ENCODE data around the gene TRAPPC10.

TRAPPC10 gene

DNA sequence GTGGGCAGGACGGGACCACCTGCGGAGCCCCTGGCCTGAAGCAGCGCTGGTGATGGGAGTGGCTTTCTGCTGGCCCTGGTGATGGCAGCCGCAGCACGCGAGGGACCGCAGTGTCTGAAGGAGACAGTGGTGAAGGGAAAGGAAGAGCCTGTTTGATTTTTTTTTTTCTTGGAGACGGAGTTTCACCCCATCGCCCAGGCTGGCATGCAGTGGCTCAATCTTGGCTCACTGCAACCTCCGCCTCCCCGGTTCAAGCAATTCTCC is 40.2 kb upstream of the TRAPPC10 start:
- Histone ChIP-seq H3K36me3 (replicated peaks; ENCODE audit: low read depth, low read length) (peaks cover 15% of the 10 kb centered on the region), H3K27me3 (ENCODE audit: low read depth, low read length) (no peaks in the 10 kb centered on the region), H3K4me2 (ENCODE audit: low read length) (no peak overlapping the region), H4K20me1 (ENCODE audit: insufficient read depth, low read length) (no peaks in the 10 kb centered on the region), H3K4me3 (ENCODE audit: low read length) (no peak overlapping the region), H3K4me1 (ENCODE audit: low read length) (peaks cover 6% of the 10 kb centered on the region; the same call in 1 of the 2 replicates), H3K27ac (ENCODE audit: low read length) (no peak overlapping the region), H3K79me2 (ENCODE audit: low read length) (no peaks in the 10 kb centered on the region), H2AFZ (ENCODE audit: low read depth, low read length) (no peak overlapping the region), H3K9me3 (ENCODE audit: insufficient read depth, low read length) (no peaks in the 10 kb centered on the region), H3K9ac (ENCODE audit: low read length) (no peak overlapping the region)
- TF ChIP-seq, protein P1, sequence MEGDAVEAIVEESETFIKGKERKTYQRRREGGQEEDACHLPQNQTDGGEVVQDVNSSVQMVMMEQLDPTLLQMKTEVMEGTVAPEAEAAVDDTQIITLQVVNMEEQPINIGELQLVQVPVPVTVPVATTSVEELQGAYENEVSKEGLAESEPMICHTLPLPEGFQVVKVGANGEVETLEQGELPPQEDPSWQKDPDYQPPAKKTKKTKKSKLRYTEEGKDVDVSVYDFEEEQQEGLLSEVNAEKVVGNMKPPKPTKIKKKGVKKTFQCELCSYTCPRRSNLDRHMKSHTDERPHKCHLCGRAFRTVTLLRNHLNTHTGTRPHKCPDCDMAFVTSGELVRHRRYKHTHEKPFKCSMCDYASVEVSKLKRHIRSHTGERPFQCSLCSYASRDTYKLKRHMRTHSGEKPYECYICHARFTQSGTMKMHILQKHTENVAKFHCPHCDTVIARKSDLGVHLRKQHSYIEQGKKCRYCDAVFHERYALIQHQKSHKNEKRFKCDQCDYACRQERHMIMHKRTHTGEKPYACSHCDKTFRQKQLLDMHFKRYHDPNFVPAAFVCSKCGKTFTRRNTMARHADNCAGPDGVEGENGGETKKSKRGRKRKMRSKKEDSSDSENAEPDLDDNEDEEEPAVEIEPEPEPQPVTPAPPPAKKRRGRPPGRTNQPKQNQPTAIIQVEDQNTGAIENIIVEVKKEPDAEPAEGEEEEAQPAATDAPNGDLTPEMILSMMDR (IDR thresholded peaks at IDR 0.05; ENCODE audit: low read depth, low read length), result no peak
- no peak for TF ChIP-seq EZH2phosphoT487 (IDR thresholded peaks at IDR 0.05; ENCODE audit: low read depth)

DNA sequence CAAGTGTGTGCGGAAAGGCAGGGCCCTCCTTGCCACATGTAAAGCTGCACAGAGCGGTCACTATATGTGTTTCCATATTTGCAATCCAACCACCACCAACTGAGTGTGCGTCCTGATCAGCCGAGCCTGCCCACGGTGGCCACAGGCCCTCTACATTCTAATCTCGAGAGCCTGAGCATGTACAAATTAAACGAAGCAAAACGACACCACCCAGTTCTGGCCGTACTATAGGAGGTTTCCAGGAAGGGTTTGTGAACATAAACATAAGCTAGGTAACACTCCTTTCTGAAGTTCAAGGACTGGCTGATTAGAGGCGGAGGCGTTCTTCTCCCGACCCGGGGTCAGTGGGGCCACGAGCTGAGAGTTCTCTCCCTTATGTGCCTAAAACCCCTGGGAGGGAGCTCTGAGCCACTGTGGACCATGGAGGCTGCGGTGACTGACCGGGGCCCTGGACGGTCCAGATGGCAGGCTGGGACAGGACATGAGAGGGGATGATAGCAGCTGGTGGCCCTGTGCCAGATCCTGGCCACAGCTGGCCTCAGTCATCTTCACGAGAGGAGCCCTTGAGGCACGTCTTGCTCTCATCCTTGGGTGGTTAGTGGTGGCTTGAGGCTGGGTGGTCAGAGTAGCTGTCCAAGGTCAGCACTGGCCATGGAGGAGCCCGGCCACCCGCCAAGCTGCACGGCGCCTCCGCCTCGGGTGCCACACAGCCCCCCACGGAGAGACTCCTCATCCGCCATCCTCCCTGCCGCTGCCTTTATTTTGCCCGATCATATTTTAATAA is 39.1 kb upstream of the TRAPPC10 start:
- H3K9ac ChIP-seq (ENCODE audit: low read length), result no peak overlapping the region
- no peak overlapping the region for H3K27ac ChIP-seq (ENCODE audit: low read length)
- H4K20me1 ChIP-seq (ENCODE audit: insufficient read depth, low read length), result no peaks in the 10 kb centered on the region
- H2AFZ ChIP-seq (ENCODE audit: low read depth, low read length), result no peak overlapping the region
- H3K4me3 ChIP-seq (ENCODE audit: low read length), result no peak overlapping the region
- no peak overlapping the region for H3K4me2 ChIP-seq (ENCODE audit: low read length)
- H3K36me3 ChIP-seq (replicated peaks; ENCODE audit: low read depth, low read length), result peaks cover 15% of the 10 kb centered on the region
- no peaks in the 10 kb centered on the region for H3K9me3 ChIP-seq (ENCODE audit: insufficient read depth, low read length)
- no peaks in the 10 kb centered on the region for H3K27me3 ChIP-seq (ENCODE audit: low read depth, low read length)
- peaks cover 6% of the 10 kb centered on the region; the same call in 1 of the 2 replicates for H3K4me1 ChIP-seq (ENCODE audit: low read length)
- no peaks in the 10 kb centered on the region for H3K79me2 ChIP-seq (ENCODE audit: low read length)
- TF ChIP-seq, protein P1 (IDR thresholded peaks at IDR 0.05; ENCODE audit: low read depth, low read length), result no peak
- no peak for TF ChIP-seq EZH2phosphoT487 (IDR thresholded peaks at IDR 0.05; ENCODE audit: low read depth)

DNA sequence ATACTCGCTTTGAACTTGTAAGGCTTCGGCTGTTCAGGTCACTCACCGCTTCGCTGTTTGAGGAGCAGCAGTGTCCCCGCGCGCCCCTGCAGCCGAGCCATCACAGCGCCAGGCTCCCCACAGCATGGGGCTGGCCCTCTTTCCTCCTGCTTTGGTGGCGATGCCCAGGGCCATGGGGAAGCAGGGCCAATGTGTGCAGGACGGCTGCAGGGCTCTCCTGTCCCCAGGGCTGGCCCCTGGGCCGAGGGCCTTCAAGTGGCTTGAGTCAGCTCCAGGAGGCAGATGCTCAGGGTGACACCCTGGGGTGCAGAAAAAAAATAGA is 38.5 kb upstream of the TRAPPC10 start:
- no peak overlapping the region for H3K4me3 ChIP-seq (ENCODE audit: low read length)
- H2AFZ ChIP-seq (ENCODE audit: low read depth, low read length), result no peak overlapping the region
- peaks cover 17% of the 10 kb centered on the region for H3K36me3 ChIP-seq (replicated peaks; ENCODE audit: low read depth, low read length)
- H3K4me2 ChIP-seq (ENCODE audit: low read length), result no peak overlapping the region
- no peak overlapping the region for H3K9ac ChIP-seq (ENCODE audit: low read length)
- no peaks in the 10 kb centered on the region for H4K20me1 ChIP-seq (ENCODE audit: insufficient read depth, low read length)
- H3K27ac ChIP-seq (ENCODE audit: low read length), result no peak overlapping the region
- no peaks in the 10 kb centered on the region for H3K79me2 ChIP-seq (ENCODE audit: low read length)
- no peaks in the 10 kb centered on the region for H3K27me3 ChIP-seq (ENCODE audit: low read depth, low read length)
- H3K9me3 ChIP-seq (ENCODE audit: insufficient read depth, low read length), result no peaks in the 10 kb centered on the region
- TF ChIP-seq EZH2phosphoT487 (IDR thresholded peaks at IDR 0.05; ENCODE audit: low read depth), result no peak
- TF ChIP-seq, protein P1 (IDR thresholded peaks at IDR 0.05; ENCODE audit: low read depth, low read length), result no peak
- H3K4me1 ChIP-seq (ENCODE audit: low read length), result peaks cover 6% of the 10 kb centered on the region; the same call in 1 of the 2 replicates

DNA sequence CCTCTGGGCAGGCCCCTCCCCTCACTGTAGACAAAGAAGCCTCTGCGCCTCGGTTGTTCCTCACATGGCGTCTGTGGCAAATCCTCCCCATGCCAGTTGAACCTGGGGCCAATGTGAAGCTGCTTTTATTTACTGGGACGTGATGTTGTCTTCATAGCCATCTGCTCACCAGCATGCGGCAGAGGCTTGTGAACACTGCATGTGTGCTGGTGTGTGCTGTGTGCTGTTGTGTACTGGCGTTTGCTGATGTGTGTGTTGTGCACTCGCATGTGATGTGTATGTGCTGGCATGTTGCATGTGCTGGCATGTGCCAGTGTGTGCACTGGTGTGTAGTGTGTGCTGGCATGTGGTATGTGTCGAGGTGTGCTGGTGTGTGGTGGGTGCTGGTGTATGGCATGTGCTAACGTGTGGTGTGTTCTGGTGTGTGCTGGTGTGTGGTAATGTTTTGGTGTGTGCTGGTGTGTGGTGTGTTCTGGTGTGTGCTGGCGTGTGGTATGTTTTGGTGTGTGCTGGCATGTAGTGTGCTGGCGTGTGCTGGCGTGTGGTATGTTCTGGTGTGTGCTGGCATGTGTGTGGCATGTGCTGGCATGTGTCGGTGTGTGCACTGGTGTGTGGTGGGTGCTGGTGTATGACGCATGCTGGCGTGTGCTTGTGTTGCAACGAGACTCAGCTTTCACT is 37.2 kb upstream of the TRAPPC10 start:
- TF ChIP-seq, protein P1 (IDR thresholded peaks at IDR 0.05; ENCODE audit: low read depth, low read length), result no peak
- no peak for TF ChIP-seq EZH2phosphoT487 (IDR thresholded peaks at IDR 0.05; ENCODE audit: low read depth)
- no peak overlapping the region for H3K4me2 ChIP-seq (ENCODE audit: low read length)
- peaks cover 6% of the 10 kb centered on the region; the same call in 1 of the 2 replicates for H3K4me1 ChIP-seq (ENCODE audit: low read length)
- H3K36me3 ChIP-seq (replicated peaks; ENCODE audit: low read depth, low read length), result peaks cover 13% of the 10 kb centered on the region
- H3K9ac ChIP-seq (ENCODE audit: low read length), result no peak overlapping the region
- H3K27ac ChIP-seq (ENCODE audit: low read length), result no peak overlapping the region
- no peaks in the 10 kb centered on the region for H3K9me3 ChIP-seq (ENCODE audit: insufficient read depth, low read length)
- no peaks in the 10 kb centered on the region for H4K20me1 ChIP-seq (ENCODE audit: insufficient read depth, low read length)
- H3K27me3 ChIP-seq (ENCODE audit: low read depth, low read length), result no peaks in the 10 kb centered on the region
- H3K4me3 ChIP-seq (ENCODE audit: low read length), result no peak overlapping the region
- H2AFZ ChIP-seq (ENCODE audit: low read depth, low read length), result no peak overlapping the region
- H3K79me2 ChIP-seq (ENCODE audit: low read length), result no peaks in the 10 kb centered on the region

Measured in OCI-LY3 (cell line).